Hippocampal formation (tissue), 2 donors: ENCODE data around the gene HBEGF.

ENCODE experiments used
- DNase-seq, 2 donors: peaks; one replicate each; lab custom pipeline; 2025; lab: John Stamatoyannopoulos, UW

HBEGF gene

GRCh38 chr5:140346348-140347221 lies at the start of gene HBEGF:
TSS of gene HBEGF (minus strand) at chr5:140346603. CDS start at chr5:140346328, 275 bp downstream.
- peak; percentile 78 to 83 for DNase-seq

GRCh38 chr5:140393738-140394137 lies 47.3 kb upstream of the HBEGF start:
- DNase-seq: no peak

GRCh38 chr5:140391732-140392131 lies 45.3 kb upstream of the HBEGF start:
- DNase-seq: no peak

GRCh38 chr5:140391312-140391711 lies 44.9 kb upstream of the HBEGF start:
- DNase-seq: no peak

- DNase-seq: no peak
Measured at GRCh38 chr5:140388052-140388451, 41.6 kb upstream of the HBEGF start.

- DNase-seq: no peak
Measured at GRCh38 chr5:140383300-140383699, 36.9 kb upstream of the HBEGF start.

- no peak for DNase-seq
Measured at GRCh38 chr5:140382866-140383265, 36.5 kb upstream of the HBEGF start.

- DNase-seq: no peak
Measured at GRCh38 chr5:140381972-140382371, 35.6 kb upstream of the HBEGF start.

- no peak for DNase-seq
Measured at GRCh38 chr5:140381351-140381750, 34.9 kb upstream of the HBEGF start.

- DNase-seq: peak; percentile 42 to 72
Measured at GRCh38 chr5:140372971-140373487, 26.6 kb upstream of the HBEGF start.

GRCh38 chr5:140371356-140372151 lies 25.2 kb upstream of the HBEGF start:
- no peak for DNase-seq

- DNase-seq: no peak
Measured at GRCh38 chr5:140367256-140368013, 21.0 kb upstream of the HBEGF start.

GRCh38 chr5:140366589-140367255 lies 20.3 kb upstream of the HBEGF start:
- DNase-seq: no peak

GRCh38 chr5:140365941-140366340 lies 19.5 kb upstream of the HBEGF start:
- DNase-seq: no peak

- no peak for DNase-seq
Measured at GRCh38 chr5:140365282-140365681, 18.9 kb upstream of the HBEGF start.

GRCh38 chr5:140364472-140364765 lies 18.0 kb upstream of the HBEGF start:
- no peak for DNase-seq

GRCh38 chr5:140363631-140364471 lies 17.4 kb upstream of the HBEGF start:
- no peak for DNase-seq

GRCh38 chr5:140362875-140363630 lies 16.6 kb upstream of the HBEGF start:
- peak in 1 of 2 donors; percentile 43 for DNase-seq

- no peak for DNase-seq
Measured at GRCh38 chr5:140362311-140362710, 15.9 kb upstream of the HBEGF start.

GRCh38 chr5:140361901-140362300 lies 15.5 kb upstream of the HBEGF start:
- no peak for DNase-seq
